Measurements from ENCODE around the gene RYR3.

RYR3 gene

GRCh38 chr15:33848011-33848410, 537.2 kb downstream of the RYR3 start:
- H3K36me3 ChIP-seq (replicated peaks; ENCODE audit: low read depth, low read length): no peaks in the 10 kb centered on the region
- no peaks in the 10 kb centered on the region for H3K9me3 ChIP-seq (ENCODE audit: insufficient read depth, low read length)
- no peak overlapping the region for H3K4me3 ChIP-seq (ENCODE audit: low read length)
- no peak overlapping the region for H2AFZ ChIP-seq (ENCODE audit: low read depth, low read length)
- TF ChIP-seq EZH2phosphoT487 (IDR thresholded peaks at IDR 0.05; ENCODE audit: low read depth): no peak
- TF ChIP-seq, protein P1, sequence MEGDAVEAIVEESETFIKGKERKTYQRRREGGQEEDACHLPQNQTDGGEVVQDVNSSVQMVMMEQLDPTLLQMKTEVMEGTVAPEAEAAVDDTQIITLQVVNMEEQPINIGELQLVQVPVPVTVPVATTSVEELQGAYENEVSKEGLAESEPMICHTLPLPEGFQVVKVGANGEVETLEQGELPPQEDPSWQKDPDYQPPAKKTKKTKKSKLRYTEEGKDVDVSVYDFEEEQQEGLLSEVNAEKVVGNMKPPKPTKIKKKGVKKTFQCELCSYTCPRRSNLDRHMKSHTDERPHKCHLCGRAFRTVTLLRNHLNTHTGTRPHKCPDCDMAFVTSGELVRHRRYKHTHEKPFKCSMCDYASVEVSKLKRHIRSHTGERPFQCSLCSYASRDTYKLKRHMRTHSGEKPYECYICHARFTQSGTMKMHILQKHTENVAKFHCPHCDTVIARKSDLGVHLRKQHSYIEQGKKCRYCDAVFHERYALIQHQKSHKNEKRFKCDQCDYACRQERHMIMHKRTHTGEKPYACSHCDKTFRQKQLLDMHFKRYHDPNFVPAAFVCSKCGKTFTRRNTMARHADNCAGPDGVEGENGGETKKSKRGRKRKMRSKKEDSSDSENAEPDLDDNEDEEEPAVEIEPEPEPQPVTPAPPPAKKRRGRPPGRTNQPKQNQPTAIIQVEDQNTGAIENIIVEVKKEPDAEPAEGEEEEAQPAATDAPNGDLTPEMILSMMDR (IDR thresholded peaks at IDR 0.05; ENCODE audit: low read depth, low read length): no peak
- H3K79me2 ChIP-seq (ENCODE audit: low read length): no peaks in the 10 kb centered on the region
- no peaks in the 10 kb centered on the region for H4K20me1 ChIP-seq (ENCODE audit: insufficient read depth, low read length)
- H3K4me2 ChIP-seq (ENCODE audit: low read length): no peak overlapping the region
- H3K27me3 ChIP-seq (ENCODE audit: low read depth, low read length): no peaks in the 10 kb centered on the region
- no peaks in the 10 kb centered on the region for H3K4me1 ChIP-seq (ENCODE audit: low read length)
- no peak overlapping the region for H3K27ac ChIP-seq (ENCODE audit: low read length)
- no peak overlapping the region for H3K9ac ChIP-seq (ENCODE audit: low read length)

DNA sequence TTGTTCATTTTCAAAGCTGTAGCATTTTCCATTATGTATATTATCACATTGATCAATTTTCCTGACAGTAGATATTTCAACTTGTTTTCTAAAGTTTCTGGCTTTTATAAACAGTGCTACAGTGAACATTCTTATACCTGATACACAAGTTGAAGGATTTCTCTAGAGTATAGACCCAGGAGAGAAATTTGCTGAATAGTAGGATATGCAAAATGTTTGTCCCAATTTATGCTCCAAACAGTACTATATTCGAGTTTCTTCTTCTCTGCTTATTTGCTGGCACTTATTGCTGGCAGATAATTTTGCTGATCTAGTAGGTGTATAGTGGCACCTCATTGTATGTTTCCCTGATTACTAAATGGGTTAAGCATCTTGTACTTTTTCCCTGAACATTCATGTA, 540.3 kb downstream of the RYR3 start:
- Histone ChIP-seq H3K27ac (ENCODE audit: low read length) (no peak overlapping the region), H3K36me3 (replicated peaks; ENCODE audit: low read depth, low read length) (no peaks in the 10 kb centered on the region), H3K27me3 (ENCODE audit: low read depth, low read length) (no peaks in the 10 kb centered on the region), H3K79me2 (ENCODE audit: low read length) (no peaks in the 10 kb centered on the region), H2AFZ (ENCODE audit: low read depth, low read length) (no peak overlapping the region), H3K4me3 (ENCODE audit: low read length) (no peak overlapping the region), H3K4me1 (ENCODE audit: low read length) (no peaks in the 10 kb centered on the region), H3K9ac (ENCODE audit: low read length) (no peak overlapping the region), H3K9me3 (ENCODE audit: insufficient read depth, low read length) (no peaks in the 10 kb centered on the region), H3K4me2 (ENCODE audit: low read length) (no peak overlapping the region), H4K20me1 (ENCODE audit: insufficient read depth, low read length) (no peaks in the 10 kb centered on the region)
- TF ChIP-seq EZH2phosphoT487 (IDR thresholded peaks at IDR 0.05; ENCODE audit: low read depth): no peak
- TF ChIP-seq, protein P1 (IDR thresholded peaks at IDR 0.05; ENCODE audit: low read depth, low read length): no peak

- Histone ChIP-seq H3K4me2 (ENCODE audit: low read length) (no peak overlapping the region), H3K79me2 (ENCODE audit: low read length) (no peaks in the 10 kb centered on the region), H4K20me1 (ENCODE audit: insufficient read depth, low read length) (no peaks in the 10 kb centered on the region), H2AFZ (ENCODE audit: low read depth, low read length) (no peak overlapping the region), H3K9ac (ENCODE audit: low read length) (no peak overlapping the region), H3K27ac (ENCODE audit: low read length) (no peak overlapping the region), H3K4me1 (ENCODE audit: low read length) (no peaks in the 10 kb centered on the region), H3K36me3 (replicated peaks; ENCODE audit: low read depth, low read length) (no peaks in the 10 kb centered on the region), H3K9me3 (ENCODE audit: insufficient read depth, low read length) (no peaks in the 10 kb centered on the region), H3K4me3 (ENCODE audit: low read length) (no peak overlapping the region), H3K27me3 (ENCODE audit: low read depth, low read length) (no peaks in the 10 kb centered on the region)
- TF ChIP-seq EZH2phosphoT487 (IDR thresholded peaks at IDR 0.05; ENCODE audit: low read depth): no peak
- TF ChIP-seq, protein P1 (IDR thresholded peaks at IDR 0.05; ENCODE audit: low read depth, low read length): no peak
Observed at GRCh38 chr15:33852094-33852493, 541.3 kb downstream of the RYR3 start.

GRCh38 chr15:33852570-33852969, 541.8 kb downstream of the RYR3 start:
- Histone ChIP-seq H3K4me2 (ENCODE audit: low read length) (no peak overlapping the region), H3K4me3 (ENCODE audit: low read length) (no peak overlapping the region), H3K27ac (ENCODE audit: low read length) (no peak overlapping the region), H3K9ac (ENCODE audit: low read length) (no peak overlapping the region), H2AFZ (ENCODE audit: low read depth, low read length) (no peak overlapping the region), H4K20me1 (ENCODE audit: insufficient read depth, low read length) (no peaks in the 10 kb centered on the region), H3K36me3 (replicated peaks; ENCODE audit: low read depth, low read length) (no peaks in the 10 kb centered on the region), H3K9me3 (ENCODE audit: insufficient read depth, low read length) (no peaks in the 10 kb centered on the region), H3K27me3 (ENCODE audit: low read depth, low read length) (no peaks in the 10 kb centered on the region), H3K79me2 (ENCODE audit: low read length) (no peaks in the 10 kb centered on the region), H3K4me1 (ENCODE audit: low read length) (no peaks in the 10 kb centered on the region)
- TF ChIP-seq, protein P1 (IDR thresholded peaks at IDR 0.05; ENCODE audit: low read depth, low read length): no peak
- no peak for TF ChIP-seq EZH2phosphoT487 (IDR thresholded peaks at IDR 0.05; ENCODE audit: low read depth)

Data from OCI-LY3 (cell line).